Measurements from ENCODE around the gene ANO4.
"Not testable (repeated sequence)": the region's sequence is repeated elsewhere in the genome, so short reads cannot be mapped to it uniquely, and the experiment has no call there.

ANO4 gene

GRCh38 chr12:100932571-100932970, 138.0 kb downstream of the ANO4 start:
- no peak for DNase-seq (ENCODE audit: low read depth)

DNA sequence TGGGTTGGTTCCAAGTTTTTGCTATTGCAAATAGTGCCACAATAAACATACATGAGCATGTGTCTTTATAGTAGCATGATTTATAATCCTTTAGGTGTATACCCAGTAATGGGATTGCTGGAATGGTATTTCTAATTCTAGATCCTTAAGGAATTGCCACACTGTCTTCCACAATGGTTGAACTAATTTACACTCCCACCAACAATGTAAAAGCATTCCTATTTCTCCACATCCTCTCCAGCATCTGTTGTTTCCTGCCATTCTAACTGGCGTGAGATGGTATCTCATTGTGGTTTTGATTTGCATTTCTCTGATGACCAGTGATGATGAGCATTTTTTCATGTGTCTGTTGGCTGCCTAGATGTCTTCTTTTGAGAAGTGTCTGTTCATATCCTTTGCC, 139.0 kb downstream of the ANO4 start:
- not testable (repeated sequence) for H3K4me3 ChIP-seq (ENCODE audit: low read depth, low read length); DNase-seq (ENCODE audit: low read depth)

More at GRCh38 chr12:100932571-100932970, 138.0 kb downstream of the ANO4 start:
- H3K4me3 ChIP-seq (ENCODE audit: low read depth, low read length) = no peak overlapping the region

- H3K4me3 ChIP-seq (ENCODE audit: low read depth, low read length) = no peak overlapping the region
- DNase-seq (ENCODE audit: low read depth) = no peak
These were observed 141.4 kb downstream of the ANO4 start for GRCh38 chr12:100935929-100936328.

DNA sequence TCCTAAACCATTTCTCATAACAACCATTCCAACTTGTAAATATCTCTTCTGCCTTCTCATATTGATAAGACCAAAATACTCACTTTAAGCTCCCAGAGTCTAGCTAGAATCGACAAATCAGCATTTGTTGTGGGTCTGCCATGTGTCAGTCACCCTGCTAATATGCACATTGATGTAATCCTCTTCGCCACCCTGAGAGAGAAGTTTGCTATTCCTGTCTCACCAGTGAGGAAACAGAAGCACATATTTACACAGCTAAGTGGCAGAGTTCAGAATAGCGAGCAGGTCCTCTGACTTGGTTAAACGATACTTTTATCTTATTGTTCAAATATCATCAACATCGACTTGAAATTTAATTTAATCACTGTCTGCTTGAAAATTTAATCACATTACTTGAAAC, 142.1 kb downstream of the ANO4 start:
- no peak overlapping the region for H3K4me3 ChIP-seq (ENCODE audit: low read depth, low read length)
- no peak for DNase-seq (ENCODE audit: low read depth)

DNA sequence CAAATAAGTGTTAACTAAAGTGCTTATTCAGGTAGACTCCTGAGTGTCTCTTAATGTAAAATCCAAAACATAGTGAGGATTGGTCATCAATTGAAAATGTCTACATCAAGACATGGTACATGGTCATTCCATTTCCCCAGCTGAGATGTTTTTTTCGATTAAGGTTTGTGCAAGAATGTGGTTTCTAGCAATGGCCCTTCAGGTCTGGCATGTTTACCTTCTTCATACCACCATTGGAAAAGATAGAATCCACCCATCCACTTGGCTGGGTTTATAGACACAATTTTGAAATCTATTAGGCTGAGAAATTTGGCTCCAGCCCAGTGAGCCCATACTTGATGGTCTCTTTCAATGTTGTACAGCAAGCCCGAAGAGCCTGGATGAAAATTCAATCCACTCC, 145.9 kb downstream of the ANO4 start:
- H3K4me3 ChIP-seq (ENCODE audit: low read depth, low read length) = no peak overlapping the region
- DNase-seq (ENCODE audit: low read depth) = no peak

- no peak for DNase-seq (ENCODE audit: low read depth)
- H3K4me3 ChIP-seq (ENCODE audit: low read depth, low read length) = no peak overlapping the region
These were observed 148.6 kb downstream of the ANO4 start for GRCh38 chr12:100942984-100943749.

- DNase-seq (ENCODE audit: low read depth) = no peak
- no peak overlapping the region for H3K4me3 ChIP-seq (ENCODE audit: low read depth, low read length)
These were observed 157.2 kb downstream of the ANO4 start for GRCh38 chr12:100951756-100952155.

GRCh38 chr12:100953217-100953616, 158.6 kb downstream of the ANO4 start:
- no peak overlapping the region for H3K4me3 ChIP-seq (ENCODE audit: low read depth, low read length)
- DNase-seq (ENCODE audit: low read depth) = no peak

GRCh38 chr12:100953677-100954076, 159.1 kb downstream of the ANO4 start:
- no peak for DNase-seq (ENCODE audit: low read depth)
- H3K4me3 ChIP-seq (ENCODE audit: low read depth, low read length) = no peak overlapping the region

GRCh38 chr12:100954118-100954517, 159.5 kb downstream of the ANO4 start:
- no peak for DNase-seq (ENCODE audit: low read depth)
- no peak overlapping the region for H3K4me3 ChIP-seq (ENCODE audit: low read depth, low read length)

GRCh38 chr12:100955139-100955538, 160.6 kb downstream of the ANO4 start:
- DNase-seq (ENCODE audit: low read depth) = peak; percentile 17

GRCh38 chr12:100956311-100956852, 161.8 kb downstream of the ANO4 start:
- no peak for DNase-seq (ENCODE audit: low read depth)
- no peak overlapping the region for H3K4me3 ChIP-seq (ENCODE audit: low read depth, low read length)

More at GRCh38 chr12:100955139-100955538, 160.6 kb downstream of the ANO4 start:
- no peak overlapping the region for H3K4me3 ChIP-seq (ENCODE audit: low read depth, low read length)

DNA sequence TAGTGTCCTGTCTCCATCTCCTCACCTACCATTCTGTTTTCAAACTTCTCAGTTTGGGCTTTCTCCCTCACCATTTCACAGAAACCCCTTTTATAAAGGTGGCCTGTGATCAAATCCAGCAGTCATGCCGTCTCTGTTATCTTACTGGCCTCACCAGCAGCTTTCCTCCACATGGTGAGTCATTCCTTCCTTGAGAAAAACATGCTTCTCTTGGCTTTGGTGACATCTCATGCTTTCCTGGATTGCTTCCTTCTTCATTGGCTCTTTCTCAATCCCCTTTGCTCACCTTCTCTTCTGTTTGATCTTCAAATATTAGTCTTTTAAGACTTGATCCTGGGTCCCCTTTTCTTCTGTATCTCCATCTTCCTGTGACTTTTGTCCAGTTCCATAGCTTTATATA, 164.9 kb downstream of the ANO4 start:
- no peak overlapping the region for H3K4me3 ChIP-seq (ENCODE audit: low read depth, low read length)
- peak; percentile 17 for DNase-seq (ENCODE audit: low read depth)

- DNase-seq (ENCODE audit: low read depth) = no peak
- H3K4me3 ChIP-seq (ENCODE audit: low read depth, low read length) = no peak overlapping the region
These were observed 167.6 kb downstream of the ANO4 start for GRCh38 chr12:100962086-100962712.

DNA sequence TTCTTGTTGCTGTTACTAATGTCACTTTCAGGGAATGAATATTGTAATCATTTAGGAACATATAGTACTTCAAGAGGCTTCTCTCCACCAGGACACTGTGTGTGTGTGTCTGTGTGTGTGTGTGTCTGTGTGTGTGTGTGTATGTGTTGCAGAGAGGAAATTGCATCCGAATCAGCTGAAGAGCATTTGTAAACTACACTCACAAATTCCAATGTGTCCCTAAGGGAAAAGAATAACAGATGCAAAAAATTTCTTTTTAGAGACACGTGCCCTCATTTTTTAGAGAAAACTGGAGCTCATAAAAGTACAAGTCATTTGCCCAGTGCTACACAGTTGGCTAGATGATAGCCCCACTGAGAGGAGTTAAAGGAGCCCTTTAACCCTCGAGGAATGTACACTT, 168.8 kb downstream of the ANO4 start:
- peak; percentile 39 for DNase-seq (ENCODE audit: low read depth)
- H3K4me3 ChIP-seq (ENCODE audit: low read depth, low read length) = no peak overlapping the region

- H3K4me3 ChIP-seq (ENCODE audit: low read depth, low read length) = no peak overlapping the region
- DNase-seq (ENCODE audit: low read depth) = no peak
These were observed 169.5 kb downstream of the ANO4 start for GRCh38 chr12:100964028-100964427.

- DNase-seq (ENCODE audit: low read depth) = no peak
These were observed 172.6 kb downstream of the ANO4 start for GRCh38 chr12:100967189-100967588.

DNA sequence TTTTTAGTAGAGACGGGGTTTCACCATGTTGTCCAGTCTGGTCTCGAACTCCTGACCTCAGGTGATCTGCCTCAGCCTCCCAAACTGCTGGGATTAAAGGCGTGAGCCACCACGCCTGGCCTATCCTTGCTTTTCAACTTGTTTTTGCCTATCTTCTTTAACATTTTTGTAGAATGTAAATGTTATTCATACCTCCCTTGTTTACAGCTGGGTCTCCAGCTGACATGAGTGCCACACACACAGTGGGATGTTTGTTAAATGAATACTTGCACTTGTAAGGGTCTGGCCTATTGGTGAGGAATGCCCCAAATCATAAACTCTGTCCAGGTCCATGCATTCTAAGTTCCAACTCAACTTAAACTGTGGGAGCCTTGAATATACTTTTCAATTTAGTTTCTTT, 176.3 kb downstream of the ANO4 start:
- no peak for DNase-seq (ENCODE audit: low read depth)
- H3K4me3 ChIP-seq (ENCODE audit: low read depth, low read length) = no peak overlapping the region

More at GRCh38 chr12:100967189-100967588, 172.6 kb downstream of the ANO4 start:
- H3K4me3 ChIP-seq (ENCODE audit: low read depth, low read length) = no peak overlapping the region

GRCh38 chr12:100972121-100972520, 177.5 kb downstream of the ANO4 start:
- DNase-seq (ENCODE audit: low read depth) = no peak
- H3K4me3 ChIP-seq (ENCODE audit: low read depth, low read length) = no peak overlapping the region

GRCh38 chr12:100974341-100974740, 179.8 kb downstream of the ANO4 start:
- no peak for DNase-seq (ENCODE audit: low read depth)
- no peak overlapping the region for H3K4me3 ChIP-seq (ENCODE audit: low read depth, low read length)

- no peak for DNase-seq (ENCODE audit: low read depth)
- H3K4me3 ChIP-seq (ENCODE audit: low read depth, low read length) = no peak overlapping the region
These were observed 180.2 kb downstream of the ANO4 start for GRCh38 chr12:100974747-100975146.
